Neural cell (in vitro differentiated cells): ENCODE data around the gene AADAT.

Experiments used
- EP300 ChIP-seq: fragments of 450-650 bp; conservative IDR thresholded peaks from 2 replicates; pipeline ENCODE4 v1.6.1; 2014; ENCODE audit warnings: antibody characterized with exemption, mild to moderate bottlenecking, moderate library complexity; ENCODE audit not compliant: poor library complexity, severe bottlenecking
- EZH2 ChIP-seq: fragments of 200-600, 300-800 bp; shearing (Covaris generic), sonication (generic); IDR thresholded peaks from 2 replicates; pipeline ENCODE4 v1.6.1; 2014; ENCODE audit warnings: antibody characterized with exemption, low read length, borderline replicate concordance, mild to moderate bottlenecking; ENCODE audit not compliant: insufficient read depth, poor library complexity, severe bottlenecking
- POLR2AphosphoS5 ChIP-seq: IDR thresholded peaks from 2 replicates; pipeline ENCODE4 v1.6.1; 2012
- TF ChIP-seq, protein P1 (sequence below): fragments of 450-650 bp; IDR thresholded peaks from 2 replicates; pipeline ENCODE4 v1.5.1; 2014; ENCODE audit warnings: antibody characterized with exemption, mild to moderate bottlenecking, moderate library complexity; ENCODE audit not compliant: poor library complexity, severe bottlenecking
- TF ChIP-seq, protein P2 (sequence below): IDR thresholded peaks from 2 replicates; pipeline ENCODE4 v1.6.1; 2012; ENCODE audit warnings: borderline replicate concordance

DNA sequence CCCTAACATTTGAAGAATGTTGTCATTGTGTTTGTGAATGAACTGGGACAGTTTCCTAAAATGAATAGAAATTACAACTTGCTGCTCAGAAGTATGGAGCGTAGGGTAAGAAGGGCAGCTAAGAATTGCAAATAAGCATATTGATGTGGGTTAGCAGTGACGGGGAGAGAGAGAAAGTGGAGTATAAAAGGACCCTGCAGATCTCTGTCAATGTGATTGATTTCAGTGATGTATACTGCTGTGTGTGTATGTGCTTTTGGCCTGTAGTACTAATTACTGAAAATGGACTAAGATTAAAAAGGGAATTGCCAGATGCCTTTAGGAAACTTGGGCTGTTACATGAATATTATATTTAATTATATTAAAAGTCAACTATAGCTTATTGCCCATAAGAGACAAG is 55.8 kb downstream of the AADAT start:
- no peak for TF ChIP-seq POLR2AphosphoS5
- no peak for TF ChIP-seq EP300
- TF ChIP-seq, protein P1, sequence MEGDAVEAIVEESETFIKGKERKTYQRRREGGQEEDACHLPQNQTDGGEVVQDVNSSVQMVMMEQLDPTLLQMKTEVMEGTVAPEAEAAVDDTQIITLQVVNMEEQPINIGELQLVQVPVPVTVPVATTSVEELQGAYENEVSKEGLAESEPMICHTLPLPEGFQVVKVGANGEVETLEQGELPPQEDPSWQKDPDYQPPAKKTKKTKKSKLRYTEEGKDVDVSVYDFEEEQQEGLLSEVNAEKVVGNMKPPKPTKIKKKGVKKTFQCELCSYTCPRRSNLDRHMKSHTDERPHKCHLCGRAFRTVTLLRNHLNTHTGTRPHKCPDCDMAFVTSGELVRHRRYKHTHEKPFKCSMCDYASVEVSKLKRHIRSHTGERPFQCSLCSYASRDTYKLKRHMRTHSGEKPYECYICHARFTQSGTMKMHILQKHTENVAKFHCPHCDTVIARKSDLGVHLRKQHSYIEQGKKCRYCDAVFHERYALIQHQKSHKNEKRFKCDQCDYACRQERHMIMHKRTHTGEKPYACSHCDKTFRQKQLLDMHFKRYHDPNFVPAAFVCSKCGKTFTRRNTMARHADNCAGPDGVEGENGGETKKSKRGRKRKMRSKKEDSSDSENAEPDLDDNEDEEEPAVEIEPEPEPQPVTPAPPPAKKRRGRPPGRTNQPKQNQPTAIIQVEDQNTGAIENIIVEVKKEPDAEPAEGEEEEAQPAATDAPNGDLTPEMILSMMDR, result no peak
- no peak for TF ChIP-seq EZH2
- TF ChIP-seq, protein P2, sequence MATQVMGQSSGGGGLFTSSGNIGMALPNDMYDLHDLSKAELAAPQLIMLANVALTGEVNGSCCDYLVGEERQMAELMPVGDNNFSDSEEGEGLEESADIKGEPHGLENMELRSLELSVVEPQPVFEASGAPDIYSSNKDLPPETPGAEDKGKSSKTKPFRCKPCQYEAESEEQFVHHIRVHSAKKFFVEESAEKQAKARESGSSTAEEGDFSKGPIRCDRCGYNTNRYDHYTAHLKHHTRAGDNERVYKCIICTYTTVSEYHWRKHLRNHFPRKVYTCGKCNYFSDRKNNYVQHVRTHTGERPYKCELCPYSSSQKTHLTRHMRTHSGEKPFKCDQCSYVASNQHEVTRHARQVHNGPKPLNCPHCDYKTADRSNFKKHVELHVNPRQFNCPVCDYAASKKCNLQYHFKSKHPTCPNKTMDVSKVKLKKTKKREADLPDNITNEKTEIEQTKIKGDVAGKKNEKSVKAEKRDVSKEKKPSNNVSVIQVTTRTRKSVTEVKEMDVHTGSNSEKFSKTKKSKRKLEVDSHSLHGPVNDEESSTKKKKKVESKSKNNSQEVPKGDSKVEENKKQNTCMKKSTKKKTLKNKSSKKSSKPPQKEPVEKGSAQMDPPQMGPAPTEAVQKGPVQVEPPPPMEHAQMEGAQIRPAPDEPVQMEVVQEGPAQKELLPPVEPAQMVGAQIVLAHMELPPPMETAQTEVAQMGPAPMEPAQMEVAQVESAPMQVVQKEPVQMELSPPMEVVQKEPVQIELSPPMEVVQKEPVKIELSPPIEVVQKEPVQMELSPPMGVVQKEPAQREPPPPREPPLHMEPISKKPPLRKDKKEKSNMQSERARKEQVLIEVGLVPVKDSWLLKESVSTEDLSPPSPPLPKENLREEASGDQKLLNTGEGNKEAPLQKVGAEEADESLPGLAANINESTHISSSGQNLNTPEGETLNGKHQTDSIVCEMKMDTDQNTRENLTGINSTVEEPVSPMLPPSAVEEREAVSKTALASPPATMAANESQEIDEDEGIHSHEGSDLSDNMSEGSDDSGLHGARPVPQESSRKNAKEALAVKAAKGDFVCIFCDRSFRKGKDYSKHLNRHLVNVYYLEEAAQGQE, result no peak
